SK-N-SH treated with all-trans-retinoic acid at 6 μM for 48 hours (cell line): ENCODE data around the gene SCGB1C1.
"Not testable (repeated sequence)": the region's sequence is repeated elsewhere in the genome, so short reads cannot be mapped to it uniquely, and the experiment has no call there.

Source experiments
- ATAC-seq: fragments of 200-7000 bp; cut with Tn5 transposase; 3 replicates; pipeline ENCODE4 v1.9.1; 2020; ENCODE audit warnings: mild to moderate bottlenecking, moderate library complexity
- ARNTL ChIP-seq: fragments of 450-650 bp; formaldehyde crosslinking; IDR thresholded peaks from 2 replicates; pipeline ENCODE4 v1.5.0; 2020; ENCODE audit warnings: low read depth, mild to moderate bottlenecking, moderate library complexity, borderline replicate concordance
- BACH2 ChIP-seq: fragments of 250-450 bp; sonication (Bioruptor Pico); IDR thresholded peaks from 2 replicates; pipeline ENCODE4 v1.9.0; 2021; ENCODE audit warnings: mild to moderate bottlenecking, borderline replicate concordance
- CREB5 ChIP-seq: fragments of 250-450 bp; sonication (Bioruptor Pico); IDR thresholded peaks from 2 replicates; pipeline ENCODE4 v1.5.1; 2020; ENCODE audit warnings: low read depth, mild to moderate bottlenecking, moderate library complexity
- CSDC2 ChIP-seq: fragments of 250-450 bp; sonication (Bioruptor Pico); IDR thresholded peaks from 2 replicates; pipeline ENCODE4 v1.5.0; 2020; ENCODE audit warnings: mild to moderate bottlenecking, moderate library complexity
- CSRNP3 ChIP-seq: fragments of 250-450 bp; sonication (Bioruptor Pico); IDR thresholded peaks from 2 replicates; pipeline ENCODE4 v1.5.1; 2021; ENCODE audit warnings: mild to moderate bottlenecking, moderate library complexity
- ESRRG ChIP-seq: fragments of 250-450 bp; sonication (Bioruptor Pico); IDR thresholded peaks from 2 replicates; pipeline ENCODE4 v1.6.1; 2021; ENCODE audit warnings: mild to moderate bottlenecking
- GLIS3 ChIP-seq: fragments of 250-450 bp; sonication (Bioruptor Pico); IDR thresholded peaks from 2 replicates; pipeline ENCODE4 v1.5.0; 2020; ENCODE audit warnings: mild to moderate bottlenecking, moderate library complexity
- ISL1 ChIP-seq: fragments of 250-450 bp; sonication (Bioruptor Pico); IDR thresholded peaks from 2 replicates; pipeline ENCODE4 v2.1.2; 2022; ENCODE audit warnings: mild to moderate bottlenecking, moderate library complexity
- OSR1 ChIP-seq: fragments of 250-450 bp; sonication (Bioruptor Pico); IDR thresholded peaks from 2 replicates; pipeline ENCODE4 v1.8.0; 2022; ENCODE audit warnings: moderate library complexity, mild to moderate bottlenecking, inconsistent platforms
- PATZ1 ChIP-seq: fragments of 250-450 bp; sonication (Bioruptor Pico); IDR thresholded peaks from 2 replicates; pipeline ENCODE4 v1.8.0; 2020; ENCODE audit warnings: mild to moderate bottlenecking, moderate library complexity, borderline replicate concordance
- POU6F1 ChIP-seq: fragments of 250-450 bp; sonication (Bioruptor Pico); IDR thresholded peaks from 2 replicates; pipeline ENCODE4 v1.8.0; 2021; ENCODE audit warnings: low read depth, mild to moderate bottlenecking, moderate library complexity, borderline replicate concordance
- PPARA ChIP-seq: fragments of 250-450 bp; sonication (Bioruptor Pico); IDR thresholded peaks from 2 replicates; pipeline ENCODE4 v1.5.0; 2020; ENCODE audit warnings: mild to moderate bottlenecking, borderline replicate concordance
- RARB ChIP-seq: fragments of 250-450 bp; sonication (Bioruptor Pico); IDR thresholded peaks from 2 replicates; pipeline ENCODE4 v1.8.0; 2021; ENCODE audit warnings: mild to moderate bottlenecking, moderate library complexity
- SNAI2 ChIP-seq: fragments of 250-450 bp; sonication (Bioruptor Pico); IDR thresholded peaks from 2 replicates; pipeline ENCODE4 v1.5.0; 2020; ENCODE audit warnings: mild to moderate bottlenecking, moderate library complexity
- TCF4 ChIP-seq: fragments of 250-450 bp; sonication (Bioruptor Pico); IDR thresholded peaks from 2 replicates; pipeline ENCODE4 v1.8.0; 2021; ENCODE audit warnings: mild to moderate bottlenecking, moderate library complexity, borderline replicate concordance
- TOX ChIP-seq: fragments of 250-450 bp; sonication (Bioruptor Pico); IDR thresholded peaks from 2 replicates; pipeline ENCODE4 v1.8.0; 2021; ENCODE audit warnings: mild to moderate bottlenecking, moderate library complexity, borderline replicate concordance
- ZC3H10 ChIP-seq: fragments of 250-450 bp; sonication (Bioruptor Pico); IDR thresholded peaks from 2 replicates; pipeline ENCODE4 v1.5.1; 2021; ENCODE audit warnings: mild to moderate bottlenecking, moderate library complexity
- ZFP3 ChIP-seq: fragments of 250-450 bp; sonication (Bioruptor Pico); IDR thresholded peaks from 2 replicates; pipeline ENCODE4 v1.5.0; 2020; ENCODE audit warnings: mild to moderate bottlenecking, moderate library complexity
- ZFP30 ChIP-seq: fragments of 450-650 bp; formaldehyde crosslinking; IDR thresholded peaks from 2 replicates; pipeline ENCODE4 v1.5.0; 2022; ENCODE audit warnings: mild to moderate bottlenecking, moderate library complexity
- ZNF565 ChIP-seq: fragments of 450-650 bp; formaldehyde crosslinking; conservative IDR thresholded peaks from 2 replicates; pipeline ENCODE4 v1.5.0; 2020; ENCODE audit warnings: low read depth, mild to moderate bottlenecking, moderate library complexity
- ZNF8 ChIP-seq: fragments of 450-650 bp; formaldehyde crosslinking; IDR thresholded peaks from 2 replicates; pipeline ENCODE4 v1.5.0; 2020; ENCODE audit warnings: mild to moderate bottlenecking, moderate library complexity

Gene SCGB1C1

GRCh38 chr11:218815-219593, 26.1 kb downstream of the SCGB1C1 start:
- no peak for ATAC-seq
- no peak for TF ChIP-seq OSR1 (CRISPR knock-in tag)

GRCh38 chr11:220641-221215, 27.9 kb downstream of the SCGB1C1 start:
- not testable (repeated sequence) for ATAC-seq

- ATAC-seq: no peak
- TF ChIP-seq RARB (CRISPR knock-in tag) (no peak), OSR1 (CRISPR knock-in tag) (no peak), PPARA (CRISPR knock-in tag) (no peak), POU6F1 (CRISPR knock-in tag) (no peak), TOX (CRISPR knock-in tag) (no peak), SNAI2 (CRISPR knock-in tag) (no peak), BACH2 (CRISPR knock-in tag) (no peak), ISL1 (CRISPR knock-in tag) (no peak), CSRNP3 (CRISPR knock-in tag) (no peak), CSDC2 (no peak), CREB5 (no peak), ESRRG (CRISPR knock-in tag) (no peak), ZNF8 (CRISPR knock-in tag) (no peak), GLIS3 (CRISPR knock-in tag) (no peak), ZFP3 (CRISPR knock-in tag) (no peak), ZC3H10 (no peak), ZNF565 (CRISPR knock-in tag) (no peak), TCF4 (CRISPR knock-in tag) (no peak), ZFP30 (CRISPR knock-in tag) (no peak), PATZ1 (CRISPR knock-in tag) (no peak)
Measured at GRCh38 chr11:221539-221938, 28.7 kb downstream of the SCGB1C1 start.

GRCh38 chr11:221998-222789, 29.3 kb downstream of the SCGB1C1 start:
- ATAC-seq: no peak
- TF ChIP-seq PATZ1 (CRISPR knock-in tag) (no peak), ZC3H10 (no peak), OSR1 (CRISPR knock-in tag) (no peak), BACH2 (CRISPR knock-in tag) (no peak), ZNF8 (CRISPR knock-in tag) (no peak), ESRRG (CRISPR knock-in tag) (no peak), ZFP30 (CRISPR knock-in tag) (no peak), TCF4 (CRISPR knock-in tag) (no peak), ZNF565 (CRISPR knock-in tag) (no peak), ZFP3 (CRISPR knock-in tag) (no peak), CSRNP3 (CRISPR knock-in tag) (no peak), POU6F1 (CRISPR knock-in tag) (no peak), ARNTL (CRISPR knock-in tag) (no peak), PPARA (CRISPR knock-in tag) (no peak), ISL1 (CRISPR knock-in tag) (no peak), GLIS3 (CRISPR knock-in tag) (no peak), CSDC2 (no peak)
